GM19193 (cell line): ENCODE results near the gene LCTL.

ENCODE experiments used
- POLR2A ChIP-seq: IDR thresholded peaks from 4 replicates; pipeline ENCODE4 v1.6.1; 2011; ENCODE audit not compliant: insufficient read depth, insufficient read length; ENCODE audit errors: extremely low read depth

The LCTL gene, protein sequence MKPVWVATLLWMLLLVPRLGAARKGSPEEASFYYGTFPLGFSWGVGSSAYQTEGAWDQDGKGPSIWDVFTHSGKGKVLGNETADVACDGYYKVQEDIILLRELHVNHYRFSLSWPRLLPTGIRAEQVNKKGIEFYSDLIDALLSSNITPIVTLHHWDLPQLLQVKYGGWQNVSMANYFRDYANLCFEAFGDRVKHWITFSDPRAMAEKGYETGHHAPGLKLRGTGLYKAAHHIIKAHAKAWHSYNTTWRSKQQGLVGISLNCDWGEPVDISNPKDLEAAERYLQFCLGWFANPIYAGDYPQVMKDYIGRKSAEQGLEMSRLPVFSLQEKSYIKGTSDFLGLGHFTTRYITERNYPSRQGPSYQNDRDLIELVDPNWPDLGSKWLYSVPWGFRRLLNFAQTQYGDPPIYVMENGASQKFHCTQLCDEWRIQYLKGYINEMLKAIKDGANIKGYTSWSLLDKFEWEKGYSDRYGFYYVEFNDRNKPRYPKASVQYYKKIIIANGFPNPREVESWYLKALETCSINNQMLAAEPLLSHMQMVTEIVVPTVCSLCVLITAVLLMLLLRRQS

GRCh38 chr15:66565741-66566144, at the start of gene LCTL:
LCTL (minus strand) TSS chr15:66565998; CDS start chr15:66565365, 633 bp downstream.
- TF ChIP-seq POLR2A: no peak

DNA sequence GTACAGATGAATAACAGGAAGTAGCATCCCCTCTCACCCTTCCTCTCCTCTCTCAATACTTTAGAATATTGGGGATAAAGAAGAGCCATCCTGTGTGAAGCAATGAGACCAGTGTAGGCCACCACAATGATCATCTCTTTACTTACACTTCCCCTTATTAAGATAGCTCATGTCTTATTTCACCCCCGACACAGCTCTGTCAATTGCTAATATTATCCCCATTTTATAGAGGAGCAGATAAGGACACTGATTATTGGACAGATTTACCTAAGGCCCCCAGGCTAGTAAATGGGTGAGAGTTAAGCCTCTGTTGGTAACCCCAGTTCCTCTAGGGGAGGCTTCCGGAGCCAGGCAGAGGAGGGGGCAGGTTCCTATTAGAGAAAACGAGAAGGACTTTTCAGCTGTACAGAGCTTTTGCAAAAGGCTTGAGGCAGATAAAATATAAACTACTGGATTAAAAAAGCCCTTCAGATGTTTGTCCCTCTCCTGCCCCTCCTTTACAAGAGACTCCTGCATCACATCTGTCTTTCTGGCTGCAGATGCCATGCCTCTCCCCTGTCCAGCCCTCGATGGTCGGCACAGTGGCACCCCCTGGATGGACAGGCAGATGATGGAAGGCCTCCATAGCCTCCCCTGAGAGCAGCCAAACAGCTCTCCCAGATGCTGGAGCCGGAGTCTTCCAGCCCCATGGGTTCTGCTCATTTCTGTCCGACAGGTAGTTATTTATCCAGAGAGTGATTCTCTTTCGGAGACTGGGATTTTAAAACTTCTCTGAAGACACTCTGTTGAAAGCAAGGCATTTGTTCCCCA, 49.4 kb upstream of the LCTL start:
- no peak for TF ChIP-seq POLR2A

GRCh38 chr15:66614456-66614855, 48.7 kb upstream of the LCTL start:
- TF ChIP-seq POLR2A: no peak

GRCh38 chr15:66613743-66614142, 47.9 kb upstream of the LCTL start:
- no peak for TF ChIP-seq POLR2A

DNA sequence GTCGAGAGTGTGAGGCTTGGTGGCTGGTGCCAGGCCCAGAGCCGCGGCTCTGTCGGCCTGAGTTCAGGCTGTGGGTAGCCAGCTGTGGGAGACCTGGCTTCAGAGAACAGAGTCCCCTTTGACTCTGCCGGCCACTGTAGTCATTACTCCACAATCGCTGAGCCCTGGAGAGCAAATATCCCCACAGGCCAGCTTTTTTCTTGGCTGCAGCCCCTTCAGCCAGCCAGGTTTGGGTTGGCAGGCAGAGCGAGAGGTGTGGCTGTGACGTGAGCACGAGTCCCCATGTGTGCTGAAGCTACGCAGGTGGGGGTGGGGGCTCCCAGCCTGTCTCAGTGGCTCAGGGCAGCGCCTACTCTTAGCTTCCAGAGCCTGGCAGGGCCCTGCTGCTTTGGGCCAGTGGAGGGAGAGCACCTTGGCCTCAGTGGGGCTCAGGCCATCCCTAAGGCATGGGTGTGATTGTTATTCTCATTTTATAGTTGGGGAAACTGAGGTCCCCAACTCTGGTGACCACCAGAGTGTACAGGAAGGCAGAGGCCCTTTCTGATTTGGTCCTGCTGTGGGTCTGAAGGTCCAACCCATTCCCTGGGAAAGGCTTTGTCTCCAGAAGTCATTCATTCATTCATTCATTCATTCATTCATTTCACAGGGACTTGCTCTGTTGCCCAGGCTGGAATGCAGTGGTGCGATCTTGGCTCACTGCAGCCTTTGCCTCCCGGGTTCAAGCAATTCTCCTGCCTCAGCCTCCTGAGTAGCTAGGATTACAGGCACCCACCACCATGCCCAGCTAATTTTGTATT, 45.7 kb upstream of the LCTL start:
- no peak for TF ChIP-seq POLR2A

DNA sequence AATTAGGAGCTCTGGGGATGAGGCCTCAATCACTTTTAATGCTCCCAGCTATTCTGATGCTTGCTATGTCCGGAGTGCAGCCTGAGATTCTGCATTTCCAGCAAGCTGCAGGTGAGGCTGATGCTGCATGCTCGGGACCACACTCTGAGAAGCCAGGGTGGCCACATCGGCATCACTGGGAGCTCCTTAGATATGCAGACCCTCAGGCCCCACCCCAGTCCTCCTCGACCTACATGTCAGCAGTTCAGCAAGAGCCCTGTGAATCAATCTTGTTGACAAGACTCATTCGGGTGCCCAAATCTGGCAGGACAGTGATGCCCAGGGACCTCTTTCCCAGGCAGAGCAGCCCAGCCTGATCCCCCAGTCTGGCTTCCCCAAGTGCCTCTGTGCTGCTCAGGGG, 44.1 kb upstream of the LCTL start:
- no peak for TF ChIP-seq POLR2A

DNA sequence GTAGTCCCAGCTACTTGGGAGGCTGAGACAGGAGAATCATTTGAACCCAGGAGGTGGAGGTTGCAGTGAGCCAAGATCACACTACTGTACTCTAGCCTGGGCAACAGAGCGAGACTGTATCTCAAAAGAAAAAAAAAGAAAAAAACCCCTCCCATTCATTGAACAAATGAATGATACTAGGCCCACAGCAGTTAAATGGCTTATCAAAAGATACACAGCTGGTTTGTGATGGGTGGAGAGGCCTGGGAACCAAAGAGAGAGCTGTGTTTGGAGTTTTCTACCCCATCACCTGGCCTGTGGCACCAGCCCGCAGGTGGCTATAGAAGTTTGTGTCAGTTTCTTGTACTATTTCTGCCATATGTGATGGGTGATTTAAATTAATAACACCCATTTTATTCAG, 43.1 kb upstream of the LCTL start:
- no peak for TF ChIP-seq POLR2A

GRCh38 chr15:66608159-66608558, 42.4 kb upstream of the LCTL start:
- no peak for TF ChIP-seq POLR2A

DNA sequence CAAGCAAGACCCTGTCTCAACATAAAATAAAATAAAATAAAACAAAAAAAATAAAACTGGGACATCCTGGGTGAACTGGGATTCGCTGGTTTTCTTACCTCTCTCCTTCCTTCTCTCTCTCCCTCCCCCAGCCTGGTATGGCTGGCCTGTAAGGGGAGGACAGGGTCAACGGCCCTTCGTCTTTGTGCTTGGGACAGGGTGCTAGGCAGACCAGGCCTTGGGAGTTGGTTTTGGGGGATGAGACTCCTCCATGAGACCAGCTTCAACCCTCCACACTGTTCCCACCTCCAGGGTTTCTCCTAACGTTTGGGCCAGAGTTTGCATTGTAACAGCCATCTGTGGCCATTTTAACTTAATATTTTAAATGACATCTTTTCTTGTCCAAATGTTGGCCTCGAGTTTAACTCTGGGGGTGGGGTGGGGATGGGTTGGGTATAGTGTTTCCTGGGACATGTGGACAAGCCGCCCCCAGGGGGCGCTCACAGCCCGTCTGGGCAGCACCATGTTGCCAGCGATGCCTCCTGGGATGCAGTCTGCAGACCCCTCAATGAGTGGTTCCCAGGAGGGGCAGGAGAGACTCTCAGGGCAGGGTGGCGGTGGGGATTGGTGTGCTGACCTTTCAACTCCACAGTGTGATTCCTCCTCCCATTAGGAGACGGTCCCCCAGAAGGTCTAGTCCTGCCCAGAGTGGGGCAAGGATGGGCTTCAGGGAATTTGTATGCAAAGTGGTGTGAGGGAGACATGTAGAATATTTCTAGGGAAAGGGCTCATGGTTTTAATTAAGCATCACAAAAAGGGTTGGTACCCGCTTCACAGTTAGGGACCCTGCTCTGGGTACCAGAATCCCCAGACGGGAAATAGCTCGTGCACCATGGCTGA, 37.7 kb upstream of the LCTL start:
- TF ChIP-seq POLR2A: no peak

GRCh38 chr15:66601521-66601920, 35.7 kb upstream of the LCTL start:
- TF ChIP-seq POLR2A: no peak

DNA sequence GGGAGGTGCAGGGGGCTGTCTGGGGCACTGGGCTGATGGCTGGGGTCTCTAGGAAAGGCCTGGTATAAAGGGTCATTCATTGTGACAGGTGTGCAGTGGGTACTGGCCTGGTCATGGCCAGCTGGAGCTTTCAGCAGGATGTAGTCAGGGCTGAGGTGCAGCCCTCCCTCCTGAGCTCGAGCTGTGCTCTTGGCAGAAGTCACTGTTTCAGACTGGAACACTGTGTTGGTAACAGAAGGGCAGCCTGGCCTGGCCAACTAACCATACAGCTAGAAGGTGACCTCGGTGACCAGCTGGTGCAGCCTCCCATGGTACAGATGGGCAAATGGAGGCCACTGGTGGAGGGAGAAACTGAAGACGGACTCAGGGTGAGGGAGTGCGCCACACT, 34.4 kb upstream of the LCTL start:
- no peak for TF ChIP-seq POLR2A

- TF ChIP-seq POLR2A: no peak
Measured at GRCh38 chr15:66599536-66600239, 33.9 kb upstream of the LCTL start.

- no peak for TF ChIP-seq POLR2A
Measured at GRCh38 chr15:66598095-66598815, 32.5 kb upstream of the LCTL start.
